Coronary artery (tissue), 2 donors: ENCODE measurements around the gene PPY.
"Not testable (repeated sequence)": the region's sequence is repeated elsewhere in the genome, so short reads cannot be mapped to it uniquely, and the experiment has no call there.

ENCODE experiments used
- DNase-seq: peaks from one replicate; pipeline ENCODE4 v3.0.0-alpha.2; 2017; ENCODE audit warnings: low spot score
- H3K27ac ChIP-seq, 2 donors: fragments of 200-600 bp; sonication (generic); one replicate each; pipeline ENCODE4 v1.5.1; 2016 to 2019
- H3K4me3 ChIP-seq: fragments of 200-600 bp; sonication (generic); 2 replicates; pipeline ENCODE4 v1.5.1; 2016; ENCODE audit warnings: mild to moderate bottlenecking, moderate library complexity
- CTCF ChIP-seq: fragments of 200-600 bp; sonication (generic); IDR thresholded peaks from one replicate; pipeline ENCODE4 v1.5.1; 2019; ENCODE audit warnings: antibody characterized with exemption

PPY gene

GRCh38 chr17:43928609-43929008 lies 13.7 kb downstream of the PPY start:
- no peak overlapping the region for H3K4me3 ChIP-seq
- no peak for TF ChIP-seq CTCF
- no peak overlapping the region for H3K27ac ChIP-seq
- DNase-seq: no peak

GRCh38 chr17:43927929-43928328 lies 14.3 kb downstream of the PPY start:
- H3K4me3 ChIP-seq, H3K27ac ChIP-seq, DNase-seq: not testable (repeated sequence)

- Histone ChIP-seq H3K27ac (no peak overlapping the region), H3K4me3 (peak overlapping the region; percentile 60)
- TF ChIP-seq CTCF: no peak
- no peak for DNase-seq
These were observed 15.0 kb downstream of the PPY start for GRCh38 chr17:43927060-43927864.

GRCh38 chr17:43924558-43924957 lies 17.7 kb downstream of the PPY start:
- Histone ChIP-seq H3K4me3 (no peak overlapping the region), H3K27ac (no peak overlapping the region)
- no peak for TF ChIP-seq CTCF
- DNase-seq: no peak

- Histone ChIP-seq H3K27ac (no peak overlapping the region), H3K4me3 (no peak overlapping the region)
- no peak for TF ChIP-seq CTCF
- no peak for DNase-seq
These were observed 21.7 kb downstream of the PPY start for GRCh38 chr17:43920500-43921095.

- no peak for DNase-seq
- Histone ChIP-seq H3K27ac (no peak overlapping the region), H3K4me3 (peak overlapping the region; percentile 60)
- no peak for TF ChIP-seq CTCF
These were observed 24.3 kb downstream of the PPY start for GRCh38 chr17:43918026-43918389.

GRCh38 chr17:43917348-43918025 lies 24.8 kb downstream of the PPY start:
- Histone ChIP-seq H3K27ac (no peak overlapping the region), H3K4me3 (peak overlapping the region; percentile 60)
- no peak for DNase-seq
- peak; percentile 48 for TF ChIP-seq CTCF
